Spleen (tissue), 7 donors: Measurements from ENCODE around the gene MYOT.

ENCODE experiments used
- CTCF ChIP-seq, 11 experiments: fragments of 200-600 bp in 7 of 11; fragments of 450-650 bp in 4 of 11; sonication (generic) in 4 of 11; IDR thresholded peaks in 8 of 11; conservative IDR thresholded peaks in 3 of 11; 1 replicate in 7 of 11; 2 replicates in 4 of 11; pipeline versions ENCODE4 v1.4.0 to v1.8.0; 2016 to 2021; ENCODE audit warnings: antibody characterized with exemption in 11 of 11, inconsistent platforms in 4 of 11, mild to moderate bottlenecking in 1 of 11
- POLR2A ChIP-seq, 3 donors: fragments of 450-650 bp; IDR thresholded peaks; one replicate each; pipeline ENCODE4 v1.5.1; 2017; ENCODE audit warnings: antibody characterized with exemption in 3 of 3, mild to moderate bottlenecking in 1 of 3
- POLR2AphosphoS5 ChIP-seq, 3 donors: sonication (generic); formaldehyde crosslinking; IDR thresholded peaks; one replicate each; pipeline ENCODE4 v1.5.1; 2017; ENCODE audit warnings: antibody characterized with exemption in 3 of 3
- donor health status: DM: no; HTN: no; CAD: no; lungs with moderate emphysema.
- donor health status: DM: no; HTN: no; CAD: no.
- donor health status: DM: no; HTN: no; CAD: no.

- TF ChIP-seq CTCF (IDR thresholded peaks at IDR 0.05 in 8 of 11, conservative IDR thresholded peaks at IDR 0.05 in 3 of 11), result no peak
- no peak for TF ChIP-seq POLR2A (IDR thresholded peaks at IDR 0.05)
- no peak for TF ChIP-seq POLR2AphosphoS5 (IDR thresholded peaks at IDR 0.05)
Measured at GRCh38 chr5:137836997-137837396, 30.7 kb upstream of the MYOT start.
